Liver (tissue), 9 donors: ENCODE results near the gene MUL1. TPM values are rescaled to one million over a fixed set of nuclear protein-coding genes. Genes with fewer than 3 reads are reported as not detected.

ENCODE experiments used
- DNase-seq: peaks from one replicate; pipeline ENCODE4 v3.0.0-alpha.2; 2017; ENCODE audit warnings: low spot score
- H3K27ac ChIP-seq, 2 donors: one replicate each; pipeline ENCODE4 v1.7.0; 2013; ENCODE audit warnings: inconsistent platforms in 2 of 2, low read length in 2 of 2, control low read depth in 1 of 2, low read depth in 1 of 2, mild to moderate bottlenecking in 1 of 2
- H3K27me3 ChIP-seq, 4 donors: one replicate each; pipeline versions ENCODE4 v1.6.1 to v1.7.0; 2013; ENCODE audit warnings: low read length in 3 of 4, inconsistent platforms in 1 of 4, mild to moderate bottlenecking in 1 of 4, moderate library complexity in 1 of 4; ENCODE audit not compliant: control insufficient read depth in 4 of 4, insufficient read depth in 4 of 4
- H3K36me3 ChIP-seq, 4 donors: one replicate each; pipeline versions ENCODE4 v1.6.1 to v1.7.0; 2013; ENCODE audit warnings: low read length in 3 of 4, mild to moderate bottlenecking in 3 of 4, low read depth in 1 of 4, moderate library complexity in 1 of 4; ENCODE audit not compliant: control insufficient read depth in 4 of 4, insufficient read depth in 3 of 4
- H3K4me1 ChIP-seq, 4 donors: one replicate each; pipeline versions ENCODE4 v1.6.1 to v1.7.0; 2013; ENCODE audit warnings: low read length in 3 of 4, mild to moderate bottlenecking in 3 of 4, moderate library complexity in 1 of 4; ENCODE audit not compliant: control insufficient read depth in 4 of 4, insufficient read depth in 4 of 4
- H3K4me3 ChIP-seq, 3 donors: one replicate each; pipeline versions ENCODE4 v1.6.1 to v1.7.0; 2013; ENCODE audit warnings: low read length in 3 of 3, control low read depth in 1 of 3, low read depth in 1 of 3, mild to moderate bottlenecking in 1 of 3
- H3K9ac ChIP-seq, 2 donors: one replicate each; pipeline ENCODE4 v1.7.0; 2013; ENCODE audit warnings: low read length in 2 of 2, mild to moderate bottlenecking in 2 of 2, moderate library complexity in 2 of 2, control low read depth in 1 of 2, low read depth in 1 of 2
- H3K9me3 ChIP-seq, 4 donors: one replicate each; pipeline versions ENCODE4 v1.6.1 to v1.7.0; 2013; ENCODE audit warnings: low read length in 3 of 4; ENCODE audit not compliant: control insufficient read depth in 4 of 4
- EGR1 ChIP-seq, 2 donors: IDR thresholded peaks; 2 replicates each; pipeline ENCODE4 v1.6.1; 2016 to 2018; ENCODE audit warnings: antibody characterized with exemption in 2 of 2, low read depth in 2 of 2
- FOXA1 ChIP-seq: IDR thresholded peaks from 2 replicates; pipeline ENCODE4 v1.6.1; 2016; ENCODE audit warnings: antibody characterized with exemption
- FOXA2 ChIP-seq: IDR thresholded peaks from 2 replicates; pipeline ENCODE4 v1.6.1; 2016; ENCODE audit warnings: antibody characterized with exemption
- GABPA ChIP-seq, 2 donors: IDR thresholded peaks in 1 of 2; conservative IDR thresholded peaks in 1 of 2; 2 replicates each; pipeline ENCODE4 v1.6.1; 2016; ENCODE audit warnings: antibody characterized with exemption in 2 of 2, mild to moderate bottlenecking in 1 of 2, moderate library complexity in 1 of 2
- HNF4A ChIP-seq, 2 donors: conservative IDR thresholded peaks; 2 replicates each; pipeline ENCODE4 v1.6.1; 2016; ENCODE audit warnings: antibody characterized with exemption in 2 of 2, mild to moderate bottlenecking in 2 of 2
- HNF4G ChIP-seq: IDR thresholded peaks from 2 replicates; pipeline ENCODE4 v1.6.1; 2016; ENCODE audit warnings: antibody characterized with exemption
- JUND ChIP-seq, 2 donors: IDR thresholded peaks; 2 replicates each; pipeline ENCODE4 v1.6.1; 2016; ENCODE audit warnings: antibody characterized with exemption in 2 of 2
- NR2F2 ChIP-seq: IDR thresholded peaks from 2 replicates; pipeline ENCODE4 v1.6.1; 2016; ENCODE audit warnings: antibody characterized with exemption
- RAD21 ChIP-seq, 2 donors: IDR thresholded peaks; 2 replicates each; pipeline ENCODE4 v1.6.1; 2016; ENCODE audit warnings: antibody characterized with exemption in 2 of 2, mild to moderate bottlenecking in 2 of 2
- RXRA ChIP-seq, 2 donors: IDR thresholded peaks; 2 replicates each; pipeline ENCODE4 v1.6.1; 2017 to 2018; ENCODE audit warnings: antibody characterized with exemption in 2 of 2, mild to moderate bottlenecking in 1 of 2
- SP1 ChIP-seq: IDR thresholded peaks from 2 replicates; pipeline ENCODE4 v1.6.1; 2018; ENCODE audit warnings: antibody characterized with exemption, mild to moderate bottlenecking
- TAF1 ChIP-seq: conservative IDR thresholded peaks from 2 replicates; pipeline ENCODE4 v1.6.1; 2016; ENCODE audit warnings: antibody characterized with exemption, mild to moderate bottlenecking
- YY1 ChIP-seq: IDR thresholded peaks from 2 replicates; pipeline ENCODE4 v1.6.1; 2016; ENCODE audit warnings: antibody characterized with exemption, mild to moderate bottlenecking
- WGBS: extraction: QIAGEN DNeasy Blood & Tissue Kit; methylation state at CpG from one replicate; pipeline ENCODE4 v1.1.7; 2013; 5-methylcytosine and 5-hydroxymethylcytosine counted together
- polyA plus RNA-seq, 2 donors: library from polyadenylated mRNA; stranded (reverse) in 1 of 2; unstranded in 1 of 2; fragments of 200-250 nt in 1 of 2; fragments of >200 nt in 1 of 2; fragmentation: Nextera tagmentation in 1 of 2; extraction: Ambion mirVana in 1 of 2; gene quantifications; one replicate each; pipeline versions ENCODE4 v1.2.1 to v1.2.3, GENCODE V29; 2013 to 2015
- total RNA-seq, 2 donors: library from RNA; depleted of rRNA; stranded (reverse); fragments of >200 nt; gene quantifications; one replicate each; pipeline ENCODE4 v1.2.3, GENCODE V29; 2014
- TF ChIP-seq, protein P1 (sequence below): fragments of 150-350 bp; IDR thresholded peaks from 2 replicates; pipeline ENCODE4 v1.5.1; 2017; ENCODE audit warnings: improper control_type of control experiment, low read depth, low read length; ENCODE audit not compliant: missing input control
- TF ChIP-seq, protein P2 (sequence below): IDR thresholded peaks from 2 replicates; pipeline ENCODE4 v1.6.1; 2016; ENCODE audit warnings: antibody characterized with exemption, mild to moderate bottlenecking
- TF ChIP-seq, protein P3 (sequence below): IDR thresholded peaks from 2 replicates; pipeline ENCODE4 v1.6.1; 2016; ENCODE audit warnings: antibody characterized with exemption
- TF ChIP-seq, protein P4 (sequence below): IDR thresholded peaks from 2 replicates; pipeline ENCODE4 v1.6.1; 2016; ENCODE audit warnings: antibody characterized with exemption
- TF ChIP-seq, protein P5 (sequence below): IDR thresholded peaks from 2 replicates; pipeline ENCODE4 v1.6.1; 2016; ENCODE audit warnings: antibody characterized with exemption
- donor health status: healthy.
- donor health status: healthy.
- donor health status: healthy.
- donor health status: healthy.
- donor health status: healthy.

MUL1 gene
- total and polyA plus RNA-seq, 4 donors: 9.5 to 19.4 (median 16.8) TPM

DNA sequence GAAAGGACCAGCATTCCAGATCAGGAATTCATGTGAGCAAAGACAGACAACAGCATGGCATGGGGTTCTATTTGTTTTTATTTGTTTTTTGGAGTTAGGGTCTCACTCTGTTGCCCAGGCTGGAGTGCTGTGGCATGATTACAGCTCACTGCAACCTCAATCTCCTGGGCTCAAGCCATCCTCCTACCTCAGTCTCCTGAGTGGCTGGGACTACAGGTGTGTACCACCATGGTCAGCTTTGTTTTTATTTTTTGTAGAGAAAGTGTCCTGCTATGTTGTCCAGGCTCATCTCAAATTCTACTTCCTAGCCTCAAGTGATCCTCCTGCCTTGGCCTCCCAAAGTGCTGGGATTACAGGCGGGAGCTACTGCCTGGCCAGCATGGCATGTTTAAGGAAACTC is 12.3 kb downstream of the MUL1 start:
- Histone ChIP-seq H3K36me3 (peaks cover 6 to 24% (median 11%) of the 10 kb centered on the region in 4 donors), H3K27ac (no peak overlapping the region), H3K9ac (no peak overlapping the region), H3K4me1 (peaks cover 0 to 6% (median 3%) of the 10 kb centered on the region in 4 donors), H3K27me3 (no peaks in the 10 kb centered on the region), H3K4me3 (no peak overlapping the region), H3K9me3 (no peaks in the 10 kb centered on the region)
- WGBS: 97% methylated on average over 1 of the region's 1 CpG
- DNase-seq: no peak
- TF ChIP-seq JUND (IDR thresholded peaks at IDR 0.05) (no peak), RAD21 (IDR thresholded peaks at IDR 0.05) (no peak), EGR1 (IDR thresholded peaks at IDR 0.05; ENCODE audit: low read depth in 2 of 2) (no peak)
- TF ChIP-seq, protein P1, sequence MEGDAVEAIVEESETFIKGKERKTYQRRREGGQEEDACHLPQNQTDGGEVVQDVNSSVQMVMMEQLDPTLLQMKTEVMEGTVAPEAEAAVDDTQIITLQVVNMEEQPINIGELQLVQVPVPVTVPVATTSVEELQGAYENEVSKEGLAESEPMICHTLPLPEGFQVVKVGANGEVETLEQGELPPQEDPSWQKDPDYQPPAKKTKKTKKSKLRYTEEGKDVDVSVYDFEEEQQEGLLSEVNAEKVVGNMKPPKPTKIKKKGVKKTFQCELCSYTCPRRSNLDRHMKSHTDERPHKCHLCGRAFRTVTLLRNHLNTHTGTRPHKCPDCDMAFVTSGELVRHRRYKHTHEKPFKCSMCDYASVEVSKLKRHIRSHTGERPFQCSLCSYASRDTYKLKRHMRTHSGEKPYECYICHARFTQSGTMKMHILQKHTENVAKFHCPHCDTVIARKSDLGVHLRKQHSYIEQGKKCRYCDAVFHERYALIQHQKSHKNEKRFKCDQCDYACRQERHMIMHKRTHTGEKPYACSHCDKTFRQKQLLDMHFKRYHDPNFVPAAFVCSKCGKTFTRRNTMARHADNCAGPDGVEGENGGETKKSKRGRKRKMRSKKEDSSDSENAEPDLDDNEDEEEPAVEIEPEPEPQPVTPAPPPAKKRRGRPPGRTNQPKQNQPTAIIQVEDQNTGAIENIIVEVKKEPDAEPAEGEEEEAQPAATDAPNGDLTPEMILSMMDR: no peak

DNA sequence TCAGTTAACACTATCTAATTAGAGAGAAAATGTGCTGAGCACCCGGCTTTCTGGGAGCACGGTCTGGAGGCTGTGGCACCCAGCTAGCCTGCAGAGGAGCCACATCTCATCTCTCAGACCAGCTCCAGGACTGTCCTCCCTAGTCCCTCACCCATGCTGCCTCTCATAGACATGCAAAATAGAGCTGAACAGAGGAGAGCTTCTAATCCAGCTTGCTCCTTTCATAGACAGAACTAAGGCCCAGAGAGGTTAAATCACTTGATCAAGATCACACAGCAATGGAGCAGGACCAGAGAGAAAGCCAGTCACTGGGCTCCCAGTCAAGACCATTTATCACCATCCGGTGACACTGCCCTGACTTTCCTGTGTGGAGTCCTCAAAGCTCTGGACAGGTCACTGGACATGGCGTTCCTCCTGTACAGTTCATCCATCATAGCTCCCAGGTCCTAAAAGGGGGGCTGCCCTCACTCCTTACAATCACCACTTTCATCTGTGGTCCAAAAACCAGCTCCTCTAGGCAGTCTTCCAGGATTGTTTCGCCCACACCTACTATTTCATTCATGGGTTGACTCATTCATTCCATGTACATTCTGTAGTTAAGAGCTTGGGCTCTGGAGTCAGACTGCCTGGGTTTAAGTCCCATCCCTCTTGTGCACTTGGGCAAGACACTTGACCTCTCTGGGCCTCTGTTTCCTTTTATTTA is 13.2 kb downstream of the MUL1 start:
- Histone ChIP-seq H3K9me3 (no peaks in the 10 kb centered on the region), H3K27me3 (no peaks in the 10 kb centered on the region), H3K4me3 (no peak overlapping the region), H3K9ac (no peak overlapping the region), H3K4me1 (peaks cover 0 to 6% (median 3%) of the 10 kb centered on the region in 4 donors), H3K27ac (no peak overlapping the region), H3K36me3 (peaks cover 2 to 15% (median 3%) of the 10 kb centered on the region in 4 donors)
- WGBS: 64% methylated on average over 5 of the region's 5 CpGs
- no peak for DNase-seq
- TF ChIP-seq, protein P2, sequence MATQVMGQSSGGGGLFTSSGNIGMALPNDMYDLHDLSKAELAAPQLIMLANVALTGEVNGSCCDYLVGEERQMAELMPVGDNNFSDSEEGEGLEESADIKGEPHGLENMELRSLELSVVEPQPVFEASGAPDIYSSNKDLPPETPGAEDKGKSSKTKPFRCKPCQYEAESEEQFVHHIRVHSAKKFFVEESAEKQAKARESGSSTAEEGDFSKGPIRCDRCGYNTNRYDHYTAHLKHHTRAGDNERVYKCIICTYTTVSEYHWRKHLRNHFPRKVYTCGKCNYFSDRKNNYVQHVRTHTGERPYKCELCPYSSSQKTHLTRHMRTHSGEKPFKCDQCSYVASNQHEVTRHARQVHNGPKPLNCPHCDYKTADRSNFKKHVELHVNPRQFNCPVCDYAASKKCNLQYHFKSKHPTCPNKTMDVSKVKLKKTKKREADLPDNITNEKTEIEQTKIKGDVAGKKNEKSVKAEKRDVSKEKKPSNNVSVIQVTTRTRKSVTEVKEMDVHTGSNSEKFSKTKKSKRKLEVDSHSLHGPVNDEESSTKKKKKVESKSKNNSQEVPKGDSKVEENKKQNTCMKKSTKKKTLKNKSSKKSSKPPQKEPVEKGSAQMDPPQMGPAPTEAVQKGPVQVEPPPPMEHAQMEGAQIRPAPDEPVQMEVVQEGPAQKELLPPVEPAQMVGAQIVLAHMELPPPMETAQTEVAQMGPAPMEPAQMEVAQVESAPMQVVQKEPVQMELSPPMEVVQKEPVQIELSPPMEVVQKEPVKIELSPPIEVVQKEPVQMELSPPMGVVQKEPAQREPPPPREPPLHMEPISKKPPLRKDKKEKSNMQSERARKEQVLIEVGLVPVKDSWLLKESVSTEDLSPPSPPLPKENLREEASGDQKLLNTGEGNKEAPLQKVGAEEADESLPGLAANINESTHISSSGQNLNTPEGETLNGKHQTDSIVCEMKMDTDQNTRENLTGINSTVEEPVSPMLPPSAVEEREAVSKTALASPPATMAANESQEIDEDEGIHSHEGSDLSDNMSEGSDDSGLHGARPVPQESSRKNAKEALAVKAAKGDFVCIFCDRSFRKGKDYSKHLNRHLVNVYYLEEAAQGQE: no peak
- TF ChIP-seq GABPA (IDR thresholded peaks at IDR 0.05 in 1 of 2, conservative IDR thresholded peaks at IDR 0.05 in 1 of 2) (no peak), HNF4A (conservative IDR thresholded peaks at IDR 0.05) (no peak), YY1 (no peak), NR2F2 (no peak), RAD21 (IDR thresholded peaks at IDR 0.05) (no peak), HNF4G (no peak), FOXA2 (no peak), JUND (IDR thresholded peaks at IDR 0.05) (no peak), SP1 (no peak), TAF1 (no peak), RXRA (IDR thresholded peaks at IDR 0.05) (no peak), FOXA1 (no peak)
- TF ChIP-seq, protein P1: no peak
- TF ChIP-seq, protein P3, sequence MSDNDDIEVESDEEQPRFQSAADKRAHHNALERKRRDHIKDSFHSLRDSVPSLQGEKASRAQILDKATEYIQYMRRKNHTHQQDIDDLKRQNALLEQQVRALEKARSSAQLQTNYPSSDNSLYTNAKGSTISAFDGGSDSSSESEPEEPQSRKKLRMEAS: no peak
- TF ChIP-seq, protein P4, sequence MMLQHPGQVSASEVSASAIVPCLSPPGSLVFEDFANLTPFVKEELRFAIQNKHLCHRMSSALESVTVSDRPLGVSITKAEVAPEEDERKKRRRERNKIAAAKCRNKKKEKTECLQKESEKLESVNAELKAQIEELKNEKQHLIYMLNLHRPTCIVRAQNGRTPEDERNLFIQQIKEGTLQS: no peak
- TF ChIP-seq, protein P5, sequence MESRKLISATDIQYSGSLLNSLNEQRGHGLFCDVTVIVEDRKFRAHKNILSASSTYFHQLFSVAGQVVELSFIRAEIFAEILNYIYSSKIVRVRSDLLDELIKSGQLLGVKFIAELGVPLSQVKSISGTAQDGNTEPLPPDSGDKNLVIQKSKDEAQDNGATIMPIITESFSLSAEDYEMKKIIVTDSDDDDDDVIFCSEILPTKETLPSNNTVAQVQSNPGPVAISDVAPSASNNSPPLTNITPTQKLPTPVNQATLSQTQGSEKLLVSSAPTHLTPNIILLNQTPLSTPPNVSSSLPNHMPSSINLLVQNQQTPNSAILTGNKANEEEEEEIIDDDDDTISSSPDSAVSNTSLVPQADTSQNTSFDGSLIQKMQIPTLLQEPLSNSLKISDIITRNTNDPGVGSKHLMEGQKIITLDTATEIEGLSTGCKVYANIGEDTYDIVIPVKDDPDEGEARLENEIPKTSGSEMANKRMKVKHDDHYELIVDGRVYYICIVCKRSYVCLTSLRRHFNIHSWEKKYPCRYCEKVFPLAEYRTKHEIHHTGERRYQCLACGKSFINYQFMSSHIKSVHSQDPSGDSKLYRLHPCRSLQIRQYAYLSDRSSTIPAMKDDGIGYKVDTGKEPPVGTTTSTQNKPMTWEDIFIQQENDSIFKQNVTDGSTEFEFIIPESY: no peak
